Endothelial cell of umbilical vein (primary cell): Measurements from ENCODE around the gene PGAP3. TPM values are rescaled to one million over a fixed set of nuclear protein-coding genes. Genes with fewer than 3 reads are reported as not detected.

ENCODE experiments used
- BruUV-seq: library from RNA; stranded (reverse); fragments of 400-500 nt; replicated peaks from 2 replicates; lab custom pipeline; 2021; lab: Mats Ljungman, UMichigan
- CTCF ChIA-PET: fragments of 300-600, 350-600 bp; sonication (Branson Sonifier 250); formaldehyde crosslinking; loops from one replicate; lab custom pipeline; 2021; ENCODE audit warnings: antibody characterized with exemption, inconsistent platforms; lab: Charles Lee
- POLR2A ChIA-PET: fragments of 300-600, 350-600 bp; sonication (Branson Sonifier 250); formaldehyde crosslinking; loops from one replicate; lab custom pipeline; 2021; ENCODE audit warnings: antibody characterized with exemption, inconsistent platforms; lab: Charles Lee
- DNase-seq: peaks from one replicate; pipeline ENCODE4 v3.0.0-alpha.2; 2011; ENCODE audit warnings: low read depth, low spot score
- FAIRE-seq: peaks from 2 replicates; lab custom pipeline; 2011; peaks lifted over from hg19 to GRCh38; lab: Jason Lieb, UNC
- H2AFZ ChIP-seq: 2 replicates; pipeline ENCODE4 v1.6.0; 2012; ENCODE audit warnings: low read depth, low read length, control low read depth, inconsistent platforms
- H3K27ac ChIP-seq: 2 replicates; pipeline ENCODE4 v1.5.1; 2011; ENCODE audit warnings: low read depth, mild to moderate bottlenecking, control low read depth, low read length, moderate library complexity; ENCODE audit not compliant: insufficient read depth
- H3K27me3 ChIP-seq, 2 experiments: 2 replicates each; pipeline versions ENCODE4 v1.6.0 to v1.6.1; 2011; ENCODE audit warnings: low read length in 2 of 2, mixed read lengths in 1 of 2; ENCODE audit not compliant: control insufficient read depth in 2 of 2, insufficient read depth in 2 of 2
- H3K36me3 ChIP-seq, 2 experiments: 2 replicates in 1 of 2; 3 replicates in 1 of 2; pipeline ENCODE4 v1.5.1; 2011; ENCODE audit warnings: low read length in 2 of 2, mild to moderate bottlenecking in 1 of 2, moderate library complexity in 1 of 2; ENCODE audit not compliant: control insufficient read depth in 2 of 2, insufficient read depth in 2 of 2; ENCODE audit errors: extremely low read depth in 1 of 2
- H3K4me1 ChIP-seq: 3 replicates; pipeline ENCODE4 v1.5.1; 2011; ENCODE audit warnings: mild to moderate bottlenecking, low read length; ENCODE audit not compliant: control insufficient read depth, insufficient read depth; ENCODE audit errors: extremely low read depth
- H3K4me2 ChIP-seq: 2 replicates; pipeline ENCODE4 v1.6.1; 2011; ENCODE audit warnings: low read length, control low read depth, mixed read lengths; ENCODE audit not compliant: insufficient read depth
- H3K4me3 ChIP-seq, 3 experiments: fragments of 200-600 bp in 1 of 3; sonication (generic), shearing (Covaris generic) in 1 of 3; replicated peaks in 1 of 3; 2 replicates each; pipeline ENCODE4 v1.5.1; 2011 to 2016; ENCODE audit warnings: control low read depth in 3 of 3, low read length in 3 of 3, mild to moderate bottlenecking in 2 of 3, inconsistent platforms in 1 of 3, low read depth in 1 of 3, moderate library complexity in 1 of 3; ENCODE audit not compliant: insufficient read depth in 1 of 3
- H3K79me2 ChIP-seq: 2 replicates; pipeline ENCODE4 v1.6.0; 2012; ENCODE audit warnings: low read length, inconsistent platforms; ENCODE audit not compliant: control insufficient read depth, insufficient read depth
- H3K9ac ChIP-seq: replicated peaks from 2 replicates; pipeline ENCODE3; 2011; ENCODE audit warnings: low read length, control low read depth; ENCODE audit not compliant: insufficient read depth; ENCODE audit errors: extremely low read depth
- H3K9me1 ChIP-seq: replicated peaks from 3 replicates; pipeline ENCODE4 v1.6.0; 2011; ENCODE audit warnings: mild to moderate bottlenecking, low read length; ENCODE audit not compliant: control insufficient read depth, insufficient read depth; ENCODE audit errors: extremely low read depth
- H3K9me3 ChIP-seq: replicated peaks from 2 replicates; pipeline ENCODE4 v1.5.1; 2012; ENCODE audit warnings: low read length, inconsistent platforms; ENCODE audit not compliant: control insufficient read depth, insufficient read depth
- H4K20me1 ChIP-seq: replicated peaks from 2 replicates; pipeline ENCODE3; 2011; ENCODE audit warnings: mild to moderate bottlenecking, low read length; ENCODE audit not compliant: control insufficient read depth, insufficient read depth; ENCODE audit errors: extremely low read depth
- CTCF ChIP-seq, 2 donors: IDR thresholded peaks; 1 replicate in 1 of 2; 2 replicates in 1 of 2; pipeline ENCODE4 v1.5.1; 2011; ENCODE audit warnings: low read length in 2 of 2, mild to moderate bottlenecking in 2 of 2, moderate library complexity in 2 of 2, control low read depth in 1 of 2, inconsistent platforms in 1 of 2, low read depth in 1 of 2; ENCODE audit not compliant: insufficient read depth in 1 of 2; ENCODE audit errors: extremely low read depth in 1 of 2
- EZH2 ChIP-seq: IDR thresholded peaks from 2 replicates; pipeline ENCODE4 v1.6.1; 2012; ENCODE audit warnings: borderline replicate concordance, low read depth, mild to moderate bottlenecking, moderate library complexity, low read length, inconsistent platforms; ENCODE audit not compliant: severe bottlenecking
- FOS ChIP-seq: IDR thresholded peaks from 2 replicates; pipeline ENCODE4 v1.6.1; 2011; ENCODE audit warnings: mild to moderate bottlenecking, low read length, moderate library complexity, borderline replicate concordance; ENCODE audit not compliant: insufficient read depth
- GATA2 ChIP-seq: IDR thresholded peaks from 2 replicates; pipeline ENCODE4 v1.7.0; 2011; ENCODE audit warnings: low read depth, mild to moderate bottlenecking, moderate library complexity, mixed read lengths, low read length; ENCODE audit not compliant: insufficient read length, insufficient read depth
- JUN ChIP-seq: IDR thresholded peaks from 2 replicates; pipeline ENCODE4 v1.6.1; 2011; ENCODE audit warnings: borderline replicate concordance, low read depth; ENCODE audit not compliant: insufficient read length, insufficient read depth
- MAX ChIP-seq: IDR thresholded peaks from 2 replicates; pipeline ENCODE4 v1.6.1; 2011; ENCODE audit not compliant: insufficient read depth, insufficient read length
- MYC ChIP-seq: IDR thresholded peaks from one replicate; pipeline ENCODE4 v1.6.1; 2011; ENCODE audit warnings: mild to moderate bottlenecking, low read depth, low read length
- POLR2A ChIP-seq: IDR thresholded peaks from 2 replicates; pipeline ENCODE4 v1.6.1; 2012; ENCODE audit warnings: low read depth, mild to moderate bottlenecking, control low read depth, low read length
- POLR2AphosphoS5 ChIP-seq: IDR thresholded peaks from 2 replicates; pipeline ENCODE4 v1.6.1; 2012; ENCODE audit warnings: low read depth, mild to moderate bottlenecking, control low read depth, low read length, moderate library complexity; ENCODE audit not compliant: insufficient read depth
- dilution Hi-C: fragments of 300-500 bp; cut with MboI; formaldehyde crosslinking; loops from one replicate; pipeline ENCODE4 v1.15.0; 2019; ENCODE audit warnings: low sequenced_read_pairs; ENCODE audit not compliant: extremely low pct_ligation_motif_present
- intact Hi-C: fragments of 100-400 bp; cut with micrococcal nuclease; formaldehyde crosslinking; loops from one replicate; pipeline ENCODE4 v1.10.0; 2022
- polyA plus RNA-seq, 4 experiments: library from polyadenylated mRNA; depleted of rRNA in 3 of 4; stranded (reverse) in 3 of 4; unstranded in 1 of 4; fragments of >200 nt; gene quantifications; 2 replicates each; pipeline versions ENCODE4 v1.2.1 to v1.2.3, GENCODE V29; 2011 to 2012; ENCODE audit warnings: missing spikeins in 1 of 4
- total RNA-seq: library from RNA; stranded (reverse); gene quantifications from 2 replicates; pipeline ENCODE4 v1.2.3, GENCODE V29; 2021

PGAP3 gene
- total and polyA plus RNA-seq, 2 donors (not counting 3 experiments of a cell fraction or from before 2014, with no cell fraction given): 6.4 to 14.9 TPM

DNA sequence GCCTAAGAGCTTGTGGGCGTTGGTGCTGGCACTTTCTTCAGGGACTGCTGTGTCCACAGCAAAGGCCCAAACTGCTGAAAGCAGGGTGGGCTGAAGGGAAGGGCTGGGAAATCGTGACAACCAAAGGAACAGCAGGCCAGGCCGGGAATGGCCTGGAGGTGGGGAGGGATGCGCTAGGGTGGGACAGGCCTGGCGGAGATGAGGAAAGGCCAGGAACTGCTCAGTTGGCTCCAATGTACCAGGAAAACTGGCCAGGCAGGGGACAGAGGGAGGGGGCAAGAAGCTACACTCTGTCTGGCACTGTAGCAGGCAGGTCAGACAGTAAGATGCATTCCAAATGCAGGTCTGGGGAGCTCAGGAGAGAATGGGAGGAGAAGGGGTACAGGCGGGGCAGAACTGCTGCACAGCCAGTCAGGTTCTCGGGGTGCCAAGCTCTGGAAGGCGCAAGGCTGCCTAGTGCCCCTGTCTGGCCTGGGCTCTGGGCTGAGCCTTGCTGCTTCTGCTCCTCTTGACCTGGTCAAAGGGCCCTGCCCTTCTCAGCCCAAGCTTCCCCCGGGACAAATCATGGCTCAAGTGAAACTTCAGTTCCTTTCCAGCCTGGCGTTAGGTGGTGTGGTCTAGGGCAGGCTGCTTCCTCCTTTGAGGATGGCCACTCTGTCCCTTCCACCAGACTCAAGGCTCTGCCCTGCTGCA, 12.3 kb downstream of the PGAP3 start:
- Histone ChIP-seq H3K4me2 (no peak overlapping the region), H3K27ac (no peak overlapping the region), H4K20me1 (no peaks in the 10 kb centered on the region), H3K4me1 (no peaks in the 10 kb centered on the region), H3K9me3 (no peaks in the 10 kb centered on the region), H3K9ac (no peak overlapping the region), H2AFZ (no peak overlapping the region), H3K79me2 (no peaks in the 10 kb centered on the region), H3K36me3 (no peaks in the 10 kb centered on the region), H3K9me1 (no peaks in the 10 kb centered on the region), H3K4me3 (no peak overlapping the region), H3K27me3 (no peaks in the 10 kb centered on the region)
- DNase-seq (no peak), FAIRE-seq (no peak)
- CTCF ChIA-PET: interaction anchor here (0.7 to 13.1 kb wide), 6 partner anchors 9 to 56 kb away, joined by 3 to 291 read pairs (median 4); partner anchors contain the start of gene ERBB2
- dilution Hi-C loops: no loop called here
- POLR2A ChIA-PET: no interaction called here
- no TSS peak for BruUV-seq
- TF ChIP-seq EZH2 (no peak), GATA2 (no peak), FOS (no peak), POLR2AphosphoS5 (no peak), MAX (no peak), CTCF (IDR thresholded peaks at IDR 0.05; ENCODE audit: extremely low read depth in 1 of 2, insufficient read depth in 1 of 2, low read depth in 1 of 2, low read length in 2 of 2) (no peak), MYC (no peak), POLR2A (no peak), JUN (no peak)
- intact Hi-C loops: no loop called here
